OCI-LY7 (cell line): ENCODE measurements around the gene PLAAT3.

Experiments
- EZH2phosphoT487 ChIP-seq: fragments of 200-600 bp; sonication (generic); IDR thresholded peaks from 2 replicates; pipeline ENCODE4 v1.6.1; 2018; ENCODE audit warnings: low read depth, borderline replicate concordance, mild to moderate bottlenecking, mixed run types, antibody characterized with exemption, low read length, moderate library complexity, mixed read lengths
- TF ChIP-seq, protein P1 (sequence below): fragments of 200-600 bp; sonication (generic); conservative IDR thresholded peaks from 2 replicates; pipeline ENCODE4 v1.5.1; 2014; ENCODE audit warnings: mild to moderate bottlenecking, antibody characterized with exemption, low read length, moderate library complexity, mixed read lengths

DNA sequence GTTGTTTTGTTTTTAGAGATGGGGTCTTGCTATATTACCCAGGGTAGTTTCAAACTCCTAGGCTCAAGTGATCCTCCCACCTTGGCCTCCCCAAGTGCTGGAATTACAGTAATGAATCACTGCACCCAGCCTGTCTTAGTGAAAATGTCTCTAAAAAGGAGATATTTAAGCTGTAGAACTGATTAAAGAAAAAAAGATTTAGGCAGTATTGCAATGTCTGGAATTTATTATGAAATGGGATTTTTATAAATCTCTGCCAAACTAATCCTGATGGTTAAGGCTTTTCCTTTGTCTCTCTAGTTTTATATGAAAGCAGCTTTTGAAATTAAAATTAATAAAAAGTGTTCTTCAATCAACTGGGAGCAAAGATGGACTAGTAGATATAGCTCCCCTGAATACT, 2.1 kb downstream of the PLAAT3 start:
- TF ChIP-seq, protein P1, sequence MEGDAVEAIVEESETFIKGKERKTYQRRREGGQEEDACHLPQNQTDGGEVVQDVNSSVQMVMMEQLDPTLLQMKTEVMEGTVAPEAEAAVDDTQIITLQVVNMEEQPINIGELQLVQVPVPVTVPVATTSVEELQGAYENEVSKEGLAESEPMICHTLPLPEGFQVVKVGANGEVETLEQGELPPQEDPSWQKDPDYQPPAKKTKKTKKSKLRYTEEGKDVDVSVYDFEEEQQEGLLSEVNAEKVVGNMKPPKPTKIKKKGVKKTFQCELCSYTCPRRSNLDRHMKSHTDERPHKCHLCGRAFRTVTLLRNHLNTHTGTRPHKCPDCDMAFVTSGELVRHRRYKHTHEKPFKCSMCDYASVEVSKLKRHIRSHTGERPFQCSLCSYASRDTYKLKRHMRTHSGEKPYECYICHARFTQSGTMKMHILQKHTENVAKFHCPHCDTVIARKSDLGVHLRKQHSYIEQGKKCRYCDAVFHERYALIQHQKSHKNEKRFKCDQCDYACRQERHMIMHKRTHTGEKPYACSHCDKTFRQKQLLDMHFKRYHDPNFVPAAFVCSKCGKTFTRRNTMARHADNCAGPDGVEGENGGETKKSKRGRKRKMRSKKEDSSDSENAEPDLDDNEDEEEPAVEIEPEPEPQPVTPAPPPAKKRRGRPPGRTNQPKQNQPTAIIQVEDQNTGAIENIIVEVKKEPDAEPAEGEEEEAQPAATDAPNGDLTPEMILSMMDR = no peak
- TF ChIP-seq EZH2phosphoT487 = no peak
